ENCODE measurements around the gene RIC8B. TPM values are rescaled to one million over a fixed set of nuclear protein-coding genes. Genes with fewer than 3 reads are reported as not detected.

Gene RIC8B
- polyA plus RNA-seq, 3 donors: 2.7 to 3.8 (median 2.7) TPM

GRCh38 chr12:106767206-106767605 lies 7.3 kb upstream of the RIC8B start:
- Mint-ChIP-seq H3K4me1 (no peaks in the 10 kb centered on the region), H3K36me3 (no peaks in the 10 kb centered on the region), H3K27ac (no peak overlapping the region), H3K9me3 (no peaks in the 10 kb centered on the region), H3K27me3 (ENCODE audit: low read depth in 3 of 3) (peaks cover 32 to 43% (median 42%) of the 10 kb centered on the region in 3 donors), H3K4me3 (peak overlapping the region in 1 of 2 donors; percentile 33)
- no peak for TF ChIP-seq CTCF (IDR thresholded peaks at IDR 0.05)
- no peak for DNase-seq
- H3K9ac ChIP-seq (ENCODE audit: insufficient read depth, low read length, poor library complexity, severe bottlenecking): no peak overlapping the region
- no CpG with 5 or more reads among the region's 2 CpGs for WGBS (ENCODE audit: insufficient coverage)
- peaks cover 37 to 38% of the 10 kb centered on the region in 2 donors for H3K27me3 ChIP-seq (ENCODE audit: control insufficient read depth in 2 of 2, insufficient read depth in 2 of 2, low read length in 2 of 2)
- no peaks in the 10 kb centered on the region for H3K4me1 ChIP-seq (ENCODE audit: control insufficient read depth in 1 of 2, insufficient read depth in 2 of 2, low read length in 2 of 2)
- no peak overlapping the region for H3K4me3 ChIP-seq (replicated peaks in 1 of 3; ENCODE audit: low read depth in 2 of 3, low read length in 3 of 3)
- H3K36me3 ChIP-seq (replicated peaks in 1 of 2; ENCODE audit: control insufficient read depth in 1 of 2, insufficient read depth in 2 of 2, low read length in 2 of 2): no peaks in the 10 kb centered on the region
- H2AFZ ChIP-seq (ENCODE audit: insufficient read depth, low read depth, low read length, poor library complexity, severe bottlenecking): no peak overlapping the region
- no peaks in the 10 kb centered on the region for H4K20me1 ChIP-seq (ENCODE audit: insufficient read depth, low read length)
- H3K4me2 ChIP-seq (replicated peaks; ENCODE audit: extremely low read depth, low read length, poor library complexity, severe bottlenecking): no peak overlapping the region
- no peak overlapping the region for H3K27ac ChIP-seq (ENCODE audit: low read depth in 1 of 2, low read length in 2 of 2)
- no peaks in the 10 kb centered on the region for H3K9me3 ChIP-seq (replicated peaks in 1 of 2; ENCODE audit: control insufficient read depth in 1 of 2, insufficient read depth in 1 of 2, low read length in 2 of 2)
- intact Hi-C loops (cut with micrococcal nuclease): no loop called here
- H3K79me2 ChIP-seq (ENCODE audit: insufficient read depth, low read length): no peaks in the 10 kb centered on the region

- peak overlapping the region in 1 of 2 donors; percentile 51 for H3K4me3 Mint-ChIP-seq
- intact Hi-C loops (cut with micrococcal nuclease): no loop called here
- 17% methylated on average over 1 of the region's 9 CpGs for WGBS (ENCODE audit: insufficient coverage)
These were observed 6.3 kb upstream of the RIC8B start for GRCh38 chr12:106767954-106768822.

More at GRCh38 chr12:106767954-106768822, 6.3 kb upstream of the RIC8B start:
- no peaks in the 10 kb centered on the region for H3K36me3 Mint-ChIP-seq
- no peak overlapping the region for H3K9ac ChIP-seq (ENCODE audit: insufficient read depth, low read length, poor library complexity, severe bottlenecking)
- H3K79me2 ChIP-seq (ENCODE audit: insufficient read depth, low read length): no peaks in the 10 kb centered on the region
- H2AFZ ChIP-seq (ENCODE audit: insufficient read depth, low read depth, low read length, poor library complexity, severe bottlenecking): no peak overlapping the region
- H3K27me3 Mint-ChIP-seq (ENCODE audit: low read depth in 3 of 3): peaks cover 37 to 43% (median 42%) of the 10 kb centered on the region in 3 donors
- H3K27ac Mint-ChIP-seq: no peak overlapping the region
- H3K36me3 ChIP-seq (replicated peaks in 1 of 2; ENCODE audit: control insufficient read depth in 1 of 2, insufficient read depth in 2 of 2, low read length in 2 of 2): no peaks in the 10 kb centered on the region
- no peaks in the 10 kb centered on the region for H3K9me3 ChIP-seq (replicated peaks in 1 of 2; ENCODE audit: control insufficient read depth in 1 of 2, insufficient read depth in 1 of 2, low read length in 2 of 2)
- H4K20me1 ChIP-seq (ENCODE audit: insufficient read depth, low read length): no peaks in the 10 kb centered on the region
- H3K27ac ChIP-seq (ENCODE audit: low read depth in 1 of 2, low read length in 2 of 2): no peak overlapping the region
- no peak for DNase-seq
- no peak for TF ChIP-seq CTCF (IDR thresholded peaks at IDR 0.05)
- no peaks in the 10 kb centered on the region for H3K4me1 ChIP-seq (ENCODE audit: control insufficient read depth in 1 of 2, insufficient read depth in 2 of 2, low read length in 2 of 2)
- H3K4me1 Mint-ChIP-seq: no peaks in the 10 kb centered on the region
- peaks cover 0 to under 1% (median 0%) of the 10 kb centered on the region in 7 donors for H3K9me3 Mint-ChIP-seq
- no peak overlapping the region for H3K4me3 ChIP-seq (replicated peaks in 1 of 3; ENCODE audit: low read depth in 2 of 3, low read length in 3 of 3)
- H3K4me2 ChIP-seq (replicated peaks; ENCODE audit: extremely low read depth, low read length, poor library complexity, severe bottlenecking): no peak overlapping the region
- peaks cover 37 to 41% of the 10 kb centered on the region in 2 donors for H3K27me3 ChIP-seq (ENCODE audit: control insufficient read depth in 2 of 2, insufficient read depth in 2 of 2, low read length in 2 of 2)

Measured in CD14-positive monocyte (primary cell).